Measurements from ENCODE around the gene ZNF408. TPM values are rescaled to one million over a fixed set of nuclear protein-coding genes. Genes with fewer than 3 reads are reported as not detected.

The ZNF408 gene
- total RNA-seq, 2 experiments from 2014 or later = 13.8 to 15.2 TPM

GRCh38 chr11:46673713-46674462 lies 26.9 kb upstream of the ZNF408 start:
- CTCF ChIA-PET (ENCODE audit: unreplicated experiment) = no interaction called here
- Histone ChIP-seq H3K27ac (ENCODE audit: low read depth, low read length, poor library complexity, severe bottlenecking) (no peak overlapping the region), H3K36me3 (ENCODE audit: insufficient read depth, low read length) (peaks cover 57% of the 10 kb centered on the region)

GRCh38 chr11:46674463-46675287 lies 26.2 kb upstream of the ZNF408 start:
- no peak for TF ChIP-seq CTCF (conservative IDR thresholded peaks at IDR 0.05; ENCODE audit: low read length)
- H3K79me2 ChIP-seq (ENCODE audit: insufficient read depth, low read depth, low read length) = no peaks in the 10 kb centered on the region
- H3K27ac ChIP-seq (ENCODE audit: low read depth, low read length, poor library complexity, severe bottlenecking) = peak overlapping the region; percentile 10
- H3K4me2 ChIP-seq (ENCODE audit: low read length) = no peak overlapping the region
- H3K9me2 ChIP-seq (ENCODE audit: insufficient read depth, low read length) = no peaks in the 10 kb centered on the region
- CTCF ChIA-PET (ENCODE audit: unreplicated experiment) = no interaction called here
- H3K4me3 ChIP-seq (ENCODE audit: low read depth, low read length, poor library complexity, severe bottlenecking) = no peak overlapping the region
- POLR2A ChIA-PET = interaction anchor here (0.5 to 1.1 kb wide), 3 partner anchors 21 to 1045 kb away, joined by 3 read pairs; no protein-coding TSS in a partner anchor
- intact Hi-C loops (cut with micrococcal nuclease; ENCODE audit: unreplicated experiment) = no loop called here
- H3K4me1 ChIP-seq (ENCODE audit: insufficient read depth, low read length, poor library complexity, severe bottlenecking) = peaks cover 16% of the 10 kb centered on the region
- H3K36me3 ChIP-seq (ENCODE audit: insufficient read depth, low read length) = peaks cover 55% of the 10 kb centered on the region
- no peaks in the 10 kb centered on the region for H3K9me3 ChIP-seq (ENCODE audit: low read length)
- H4K20me1 ChIP-seq (ENCODE audit: insufficient read depth, low read length) = no peaks in the 10 kb centered on the region
- H2AFZ ChIP-seq (ENCODE audit: low read length) = no peak overlapping the region
- BruUV-seq (replicated peaks) = no TSS peak
- DNase-seq (ENCODE audit: low spot score) = peak; percentile 50

More at GRCh38 chr11:46673713-46674462, 26.9 kb upstream of the ZNF408 start:
- no peaks in the 10 kb centered on the region for H3K9me3 ChIP-seq (ENCODE audit: low read length)
- BruUV-seq (replicated peaks) = no TSS peak
- no peak overlapping the region for H3K4me3 ChIP-seq (ENCODE audit: low read depth, low read length, poor library complexity, severe bottlenecking)
- TF ChIP-seq EZH2phosphoT487 (IDR thresholded peaks at IDR 0.05; ENCODE audit: borderline replicate concordance, low read depth, low read length) (no peak), CTCF (conservative IDR thresholded peaks at IDR 0.05; ENCODE audit: low read length) (no peak)
- no peak for DNase-seq (ENCODE audit: low spot score)
- H2AFZ ChIP-seq (ENCODE audit: low read length) = no peak overlapping the region
- peaks cover 16% of the 10 kb centered on the region for H3K4me1 ChIP-seq (ENCODE audit: insufficient read depth, low read length, poor library complexity, severe bottlenecking)
- H3K79me2 ChIP-seq (ENCODE audit: insufficient read depth, low read depth, low read length) = no peaks in the 10 kb centered on the region
- H3K4me2 ChIP-seq (ENCODE audit: low read length) = no peak overlapping the region
- no peaks in the 10 kb centered on the region for H4K20me1 ChIP-seq (ENCODE audit: insufficient read depth, low read length)
- no peaks in the 10 kb centered on the region for H3K9me2 ChIP-seq (ENCODE audit: insufficient read depth, low read length)
- POLR2A ChIA-PET = interaction anchor here (1.0 to 1.1 kb wide), 2 partner anchors 21 to 32 kb away, joined by 3 read pairs; no protein-coding TSS in a partner anchor
- intact Hi-C loops (cut with micrococcal nuclease; ENCODE audit: unreplicated experiment) = no loop called here

Measured in OCI-LY7 (cell line).